HepG2 (cell line): ENCODE results near the gene PACS1. TPM values are rescaled to one million over a fixed set of nuclear protein-coding genes. Genes with fewer than 3 reads are reported as not detected.
A peak's percentile ranks its signal among the peaks of the same experiment; 100 is the strongest.

Experiments
- AFF4 ChIP-seq: sonication (generic); formaldehyde crosslinking; IDR thresholded peaks from 2 replicates; pipeline ENCODE4 v1.4.0; 2020; ENCODE audit warnings: missing genetic modification reagents
- ARID3A ChIP-seq: IDR thresholded peaks from 2 replicates; pipeline ENCODE4 v1.6.1; 2012; ENCODE audit warnings: low read depth, low read length, improper control_type of control experiment
- ETV6 ChIP-seq: sonication (generic); formaldehyde crosslinking; conservative IDR thresholded peaks from 2 replicates; pipeline ENCODE4 v1.4.0; 2020; ENCODE audit warnings: missing genetic modification reagents
- FOSL2 ChIP-seq: sonication (generic); formaldehyde crosslinking; IDR thresholded peaks from 2 replicates; pipeline ENCODE4 v1.4.0; 2020; ENCODE audit warnings: missing genetic modification reagents
- FOXA1 ChIP-seq, 2 experiments: fragments of 450-650 bp in 1 of 2; sonication (generic) in 1 of 2; formaldehyde crosslinking in 1 of 2; IDR thresholded peaks; 2 replicates each; pipeline versions ENCODE4 v1.4.0 to v1.6.1; 2016 to 2020; ENCODE audit warnings: missing genetic modification reagents in 1 of 2
- MED1 ChIP-seq: sonication (generic); formaldehyde crosslinking; IDR thresholded peaks from 2 replicates; pipeline ENCODE4 v1.4.0; 2020; ENCODE audit warnings: missing genetic modification reagents
- TCF12 ChIP-seq, 2 experiments: fragments of 450-650 bp in 1 of 2; sonication (generic) in 1 of 2; formaldehyde crosslinking in 1 of 2; IDR thresholded peaks; 2 replicates each; pipeline versions ENCODE4 v1.6.1 to v1.8.0; 2017 to 2022; ENCODE audit warnings: antibody characterized with exemption in 1 of 2, mild to moderate bottlenecking in 1 of 2, missing genetic modification reagents in 1 of 2, moderate library complexity in 1 of 2
- U2AF1 ChIP-seq: fragments of 200-400 bp; formaldehyde crosslinking; optimal IDR thresholded peaks from 2 replicates; pipeline ENCODE3; 2017; ENCODE audit warnings: mild to moderate bottlenecking, low read depth, low read length
- ZHX2 ChIP-seq, 2 experiments: sonication (generic) in 1 of 2; formaldehyde crosslinking in 1 of 2; IDR thresholded peaks; 2 replicates each; pipeline versions ENCODE4 v1.6.1 to v1.9.0; 2014 to 2022; ENCODE audit warnings: antibody characterized with exemption in 1 of 2, borderline replicate concordance in 1 of 2, inconsistent platforms in 1 of 2, low read depth in 1 of 2, missing genetic modification reagents in 1 of 2
- ZNF264 ChIP-seq: sonication (generic); formaldehyde crosslinking; IDR thresholded peaks from 2 replicates; pipeline ENCODE4 v1.4.0; 2020; ENCODE audit warnings: missing genetic modification reagents
- ZNF280B ChIP-seq: sonication (generic); formaldehyde crosslinking; IDR thresholded peaks from 2 replicates; pipeline ENCODE4 v1.5.0; 2020; ENCODE audit warnings: missing genetic modification reagents, mild to moderate bottlenecking, borderline replicate concordance
- ZNF572 ChIP-seq: sonication (generic); formaldehyde crosslinking; IDR thresholded peaks from 2 replicates; pipeline ENCODE4 v1.5.1; 2020; ENCODE audit warnings: mild to moderate bottlenecking, missing genetic modification reagents
- ZNF660 ChIP-seq: sonication (generic); formaldehyde crosslinking; IDR thresholded peaks from 2 replicates; pipeline ENCODE4 v1.5.1; 2020; ENCODE audit warnings: mild to moderate bottlenecking, low read depth, missing genetic modification reagents, borderline replicate concordance
- polyA plus RNA-seq, 8 experiments: library from polyadenylated mRNA; depleted of rRNA in 3 of 8; stranded (reverse) in 7 of 8; unstranded in 1 of 8; fragments of >200 nt; fragmentation: Illumina TruSeq in 4 of 8; extraction: Trizol in 4 of 8; gene quantifications; 2 replicates each; pipeline versions ENCODE4 v1.2.1 to v1.2.3, GENCODE V29; 2011 to 2016; ENCODE audit warnings: low read depth in 4 of 8, missing spikeins in 1 of 8, mixed read lengths in 1 of 8; ENCODE audit not compliant: insufficient read depth in 1 of 8
- total RNA-seq, 5 experiments: library from RNA; depleted of rRNA; stranded (reverse); fragments of >200 nt; fragmentation: Illumina TruSeq; extraction: Trizol; gene quantifications; 2 replicates each; pipeline ENCODE4 v1.2.3, GENCODE V29; 2016; ENCODE audit warnings: low read depth in 1 of 5

Gene PACS1
- total and polyA plus RNA-seq, 2 of the 13 experiments (the other 11 are each of a cell fraction or from before 2014, with no cell fraction given), result 7.6 to 8.6 TPM

- TF ChIP-seq ARID3A (no peak), ZNF280B (peak; percentile 79; the same call in 1 of the 2 replicates), ETV6 (CRISPR knock-in tag) (peak; percentile 83), ZNF264 (CRISPR knock-in tag) (peak; percentile 68), TCF12 (IDR thresholded peaks at IDR 0.05) (no peak), TCF12 (CRISPR knock-in tag; IDR thresholded peaks at IDR 0.05) (0 out of 2 replicates have a peak, but pooled peaks have one; percentile 13), FOSL2 (peak; percentile 15; the same call in 1 of the 2 replicates), U2AF1 (peak; percentile 7), AFF4 (CRISPR knock-in tag) (no peak), ZNF660 (CRISPR knock-in tag) (no peak), FOXA1 (IDR thresholded peaks at IDR 0.05) (no peak), FOXA1 (CRISPR knock-in tag; IDR thresholded peaks at IDR 0.05) (no peak; the same call in 1 of the 2 replicates), ZNF572 (CRISPR knock-in tag) (peak; percentile 63; the same call in 1 of the 2 replicates), MED1 (CRISPR knock-in tag) (peak; percentile 76), ZHX2 (IDR thresholded peaks at IDR 0.05; ENCODE audit: low read depth) (peak; percentile 88), ZHX2 (CRISPR knock-in tag; IDR thresholded peaks at IDR 0.05; ENCODE audit: borderline replicate concordance) (no peak)
These were observed 18.1 kb upstream of the PACS1 start, which contains the start of gene SF3B2 (continued) for GRCh38 chr11:66051766-66052663.
